Ecto neural progenitor cell (in vitro differentiated cells): Measurements from ENCODE around the gene MTREX.
"Not testable (repeated sequence)": the region's sequence is repeated elsewhere in the genome, so short reads cannot be mapped to it uniquely, and the experiment has no call there.

Experiments used
- DNase-seq: peaks from one replicate; pipeline ENCODE4 v3.0.0-alpha.2; 2018; ENCODE audit warnings: low spot score

The MTREX gene

DNA sequence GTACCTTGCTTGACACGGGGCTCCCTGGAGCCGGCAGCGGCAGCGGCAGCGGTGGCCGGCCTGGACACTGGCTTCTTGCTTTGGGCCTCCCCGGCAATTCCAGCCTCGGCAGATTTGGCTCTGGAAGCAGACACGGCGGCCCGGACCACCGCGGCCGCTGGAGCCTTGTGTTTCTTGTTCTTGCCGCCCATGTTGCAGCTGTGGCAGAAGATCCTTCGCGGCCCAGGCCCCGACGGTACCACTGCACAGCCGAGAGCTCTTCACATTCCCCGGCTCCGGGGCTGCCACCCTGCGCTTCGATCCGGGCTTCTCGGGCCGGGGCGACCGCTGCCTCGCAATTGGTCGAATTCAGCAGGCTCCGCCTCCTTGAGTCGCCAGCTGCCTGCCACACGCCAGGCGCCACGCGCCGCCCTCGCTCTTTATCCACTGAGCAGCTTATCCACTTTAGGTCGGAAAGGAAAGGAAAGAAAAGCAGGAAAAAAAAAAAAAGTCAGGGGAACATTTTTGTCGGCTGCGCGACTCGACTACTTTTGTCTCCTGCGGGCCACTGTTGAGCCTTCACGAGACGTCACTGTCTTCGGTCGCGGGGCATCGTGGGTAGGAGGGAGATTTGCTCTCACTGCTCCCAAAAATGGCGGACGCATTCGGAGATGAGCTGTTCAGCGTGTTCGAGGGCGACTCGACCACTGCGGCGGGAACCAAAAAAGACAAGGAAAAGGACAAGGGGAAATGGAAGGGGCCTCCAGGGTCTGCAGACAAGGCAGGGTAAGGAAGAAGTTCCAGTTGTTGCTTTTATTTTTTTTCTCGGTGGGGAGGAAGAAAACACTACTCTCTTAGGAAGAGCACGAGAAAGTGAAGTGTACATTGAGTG lies at the start of gene MTREX, which contains the start of gene DHX29:
Gene MTREX, plus strand, starts transcription at position 607 of the 871 bp plus-strand sequence. Its CDS starts 25 bp downstream, at position 632.
Gene DHX29, minus strand, starts transcription at position 312 of the 871 bp plus-strand sequence. Its CDS starts 121 bp downstream, at position 191.
- DNase-seq, result peak; percentile 96

DNA sequence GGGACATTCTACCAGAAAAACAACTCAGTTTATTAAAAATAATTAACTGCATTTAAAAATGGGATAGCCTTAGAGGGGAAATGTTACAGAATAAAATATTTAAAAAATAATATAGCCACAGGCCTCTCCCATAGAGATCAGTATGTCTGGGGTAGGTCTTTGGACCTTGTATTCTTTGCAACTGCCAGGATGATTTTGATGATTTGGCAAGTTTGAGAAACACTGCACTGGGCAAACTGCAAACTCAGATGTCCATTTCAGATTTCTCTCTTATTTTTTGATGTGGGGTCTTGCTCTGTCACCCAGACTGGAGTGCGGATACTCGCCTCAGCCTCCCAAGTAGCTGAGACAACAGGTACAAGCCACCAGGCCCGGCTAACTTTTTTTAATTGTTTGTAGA lies 49.5 kb upstream of the MTREX start:
- DNase-seq, result no peak

DNA sequence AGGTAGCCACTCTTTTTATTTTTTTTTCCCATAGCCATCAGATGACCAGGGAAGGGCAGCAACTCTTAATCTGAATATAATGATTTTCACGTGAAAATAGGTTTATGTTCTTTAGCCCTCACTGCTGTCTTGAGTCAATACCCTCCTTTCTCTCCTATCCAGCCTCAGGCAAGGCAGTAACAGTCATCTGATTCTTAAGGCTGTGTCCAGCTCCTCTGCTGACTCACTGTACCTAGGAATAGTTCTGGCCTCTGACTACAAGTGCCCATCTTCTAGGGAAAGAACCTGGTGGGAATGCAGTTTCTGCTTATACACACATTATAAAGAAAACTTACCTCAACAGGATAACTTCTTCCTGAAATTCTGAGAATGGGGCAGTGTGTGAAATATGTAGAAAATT lies 31.0 kb upstream of the MTREX start:
- no peak for DNase-seq

DNA sequence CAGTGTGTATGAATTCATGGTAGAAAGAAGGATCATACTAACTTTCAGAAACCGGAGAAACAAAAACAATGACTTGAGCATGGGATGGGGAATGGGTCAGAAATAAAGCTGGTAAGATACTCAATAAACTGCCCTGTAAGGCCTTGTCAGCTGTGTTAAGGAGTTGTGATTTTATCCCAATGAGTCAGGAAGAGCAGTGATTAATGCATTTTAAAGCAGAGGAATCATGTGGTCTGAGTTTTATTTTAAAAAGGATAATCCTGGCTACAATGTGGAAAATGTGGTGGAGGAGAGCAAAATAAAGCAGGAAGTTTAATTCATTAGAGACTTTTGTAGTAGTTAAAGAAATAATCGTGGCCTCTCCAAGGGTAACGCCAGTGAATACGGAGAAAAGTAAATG lies 29.0 kb upstream of the MTREX start:
- no peak for DNase-seq

DNA sequence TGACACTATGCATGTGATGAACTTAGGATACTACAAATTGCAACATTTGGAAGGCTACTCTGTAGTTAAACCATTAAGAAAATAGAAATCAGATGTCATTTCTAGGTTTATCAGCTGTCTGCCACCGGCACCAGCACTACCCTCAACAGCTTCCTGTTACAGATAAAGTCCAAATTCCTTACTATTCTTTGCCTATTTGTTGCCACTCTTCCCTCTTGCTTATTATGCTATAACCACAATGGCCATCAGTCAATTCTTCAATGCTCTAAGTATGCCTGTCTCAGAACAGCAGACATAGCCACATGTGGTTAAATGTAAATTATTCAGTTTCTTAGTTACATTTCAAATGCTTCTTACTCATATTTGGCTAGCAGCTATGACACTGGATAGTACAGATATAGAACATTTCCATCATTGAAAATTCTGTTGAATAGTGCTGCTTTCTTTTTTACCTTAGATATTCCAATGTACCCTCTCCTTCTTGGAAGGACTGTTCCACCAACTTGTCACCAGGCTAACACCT lies 21.3 kb upstream of the MTREX start:
- DNase-seq, result no peak

DNA sequence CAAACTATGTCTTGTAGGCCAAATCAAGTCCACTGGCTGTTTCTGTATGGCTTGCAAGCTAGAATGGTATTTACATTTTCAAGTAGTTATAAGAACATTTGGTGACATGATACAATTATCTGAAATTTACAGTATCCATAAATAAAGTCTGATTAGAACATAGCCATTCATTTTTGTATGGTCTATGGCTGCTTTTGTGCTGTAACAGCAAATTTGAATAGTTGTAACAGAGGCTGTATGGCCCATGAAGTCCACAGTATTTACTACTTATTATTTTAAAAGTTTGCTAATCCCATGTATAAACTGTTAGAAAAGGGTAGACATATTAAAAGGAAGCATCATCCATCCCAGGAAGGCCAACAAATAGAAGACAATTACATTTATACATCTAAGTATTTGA lies 18.0 kb upstream of the MTREX start:
- no peak for DNase-seq

DNA sequence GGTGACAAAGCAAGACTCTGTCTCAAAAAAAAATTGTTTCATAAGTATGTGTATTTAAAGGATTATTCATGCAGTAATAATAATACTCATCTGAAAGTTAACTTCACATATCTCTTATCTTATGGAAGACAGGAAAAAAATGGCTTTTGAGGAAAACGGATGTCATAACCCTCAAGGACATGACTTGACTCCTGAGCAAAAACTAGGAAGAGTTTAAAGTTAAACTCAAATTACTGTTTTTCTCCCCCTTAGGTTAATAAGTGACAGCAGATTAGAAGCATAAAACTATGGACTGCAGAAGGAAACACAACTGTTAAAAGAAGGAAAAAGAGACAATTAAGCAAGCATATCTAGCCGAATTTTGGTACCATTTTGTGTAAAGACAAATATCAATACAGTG lies 16.8 kb upstream of the MTREX start:
- DNase-seq, result no peak

DNA sequence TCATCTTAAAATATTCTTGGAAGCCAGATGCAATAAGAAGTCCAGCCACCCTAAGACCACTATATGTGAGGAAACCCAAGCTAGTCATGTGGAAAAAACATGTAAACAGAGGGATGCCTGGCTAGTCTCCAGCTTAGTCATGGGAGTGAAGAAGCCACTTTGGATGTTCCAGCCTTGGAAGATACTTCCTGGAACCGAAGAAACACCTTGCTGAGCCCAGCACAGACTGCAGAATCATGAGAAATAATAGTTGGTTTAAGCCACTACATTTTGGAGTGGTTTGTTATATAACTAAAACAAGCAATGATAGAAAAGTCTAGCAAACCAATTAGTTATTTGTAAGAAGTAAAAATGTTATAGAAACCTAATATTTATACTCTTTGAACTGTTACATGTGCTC lies 12.9 kb upstream of the MTREX start:
- no peak for DNase-seq

DNA sequence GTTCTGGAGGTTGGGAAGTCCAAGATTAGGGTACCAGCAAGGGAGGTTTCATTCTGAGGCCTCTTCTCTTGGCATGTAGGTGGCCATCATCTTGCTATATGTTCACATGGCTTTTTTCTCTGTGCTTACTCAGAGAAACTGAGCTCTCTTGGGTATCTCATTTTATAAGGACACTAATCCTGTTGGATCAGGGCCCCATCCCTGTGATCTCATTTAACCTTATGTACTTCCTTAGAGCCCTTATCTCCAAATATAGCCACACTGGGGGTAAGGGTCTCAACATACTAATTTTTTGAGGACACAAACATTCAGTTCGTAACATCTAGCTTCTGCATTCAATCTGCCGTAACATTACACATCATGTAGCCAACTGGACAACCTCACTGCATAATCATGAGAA lies 6.9 kb upstream of the MTREX start:
- no peak for DNase-seq

DNA sequence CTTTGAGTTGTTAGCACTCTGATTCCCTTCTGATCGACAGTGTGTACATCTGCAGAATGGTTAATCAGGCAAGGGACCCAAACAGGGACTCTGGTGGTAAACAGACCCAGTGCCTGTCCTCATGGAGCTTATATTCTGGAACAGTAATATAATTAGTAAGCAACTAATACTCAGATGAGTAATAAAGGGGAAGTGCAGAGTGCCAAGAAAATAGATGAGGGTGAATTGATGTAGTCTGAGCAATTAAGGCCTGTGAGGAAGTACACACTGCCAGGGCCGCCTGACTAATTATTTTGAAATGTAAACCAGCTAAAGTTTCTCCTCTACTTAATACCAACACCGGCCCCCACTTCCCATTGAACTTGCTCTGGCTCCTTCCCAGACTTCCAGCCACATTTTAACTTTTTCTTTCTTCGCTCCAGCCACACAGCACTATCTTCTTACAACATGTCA lies 4.5 kb upstream of the MTREX start:
- DNase-seq, result no peak

DNA sequence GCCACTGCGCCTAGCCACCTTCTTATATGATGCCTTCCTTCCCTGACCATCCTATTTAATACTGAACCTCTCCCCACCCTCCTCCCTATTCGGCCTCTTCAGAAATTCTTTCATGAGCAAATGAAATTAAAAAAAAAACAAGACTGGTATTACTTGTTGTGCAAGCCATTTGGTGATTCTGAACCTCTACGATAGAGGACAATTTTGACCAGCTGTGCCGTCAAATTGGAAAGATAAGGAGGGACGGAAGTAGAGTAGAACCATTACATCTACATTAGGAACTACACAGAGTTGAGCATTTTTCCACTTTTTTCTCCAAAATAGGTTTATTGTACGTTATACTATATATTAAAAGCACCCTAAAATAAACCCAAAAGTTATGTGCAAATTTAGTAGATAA lies 3.2 kb upstream of the MTREX start:
- DNase-seq, result no peak

DNA sequence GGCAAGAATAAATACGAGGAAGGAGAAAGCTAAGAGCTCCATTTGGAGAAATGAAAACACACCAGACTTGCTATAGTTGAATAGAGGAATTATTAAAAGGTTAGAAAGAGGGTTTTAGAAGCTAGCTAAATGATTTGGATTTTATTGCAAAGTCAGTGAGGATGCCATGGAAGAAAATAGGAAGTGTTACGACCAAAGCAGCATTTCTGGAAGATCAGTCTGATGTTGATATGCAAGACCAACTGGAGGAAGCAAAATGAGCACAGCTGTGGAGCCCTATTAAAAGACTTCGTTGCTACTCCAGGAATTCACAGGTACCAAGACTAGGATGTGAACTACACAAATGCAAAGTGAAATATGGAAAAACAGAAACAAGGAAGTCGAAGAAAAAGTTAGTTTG lies 2.4 kb upstream of the MTREX start:
- no peak for DNase-seq

DNA sequence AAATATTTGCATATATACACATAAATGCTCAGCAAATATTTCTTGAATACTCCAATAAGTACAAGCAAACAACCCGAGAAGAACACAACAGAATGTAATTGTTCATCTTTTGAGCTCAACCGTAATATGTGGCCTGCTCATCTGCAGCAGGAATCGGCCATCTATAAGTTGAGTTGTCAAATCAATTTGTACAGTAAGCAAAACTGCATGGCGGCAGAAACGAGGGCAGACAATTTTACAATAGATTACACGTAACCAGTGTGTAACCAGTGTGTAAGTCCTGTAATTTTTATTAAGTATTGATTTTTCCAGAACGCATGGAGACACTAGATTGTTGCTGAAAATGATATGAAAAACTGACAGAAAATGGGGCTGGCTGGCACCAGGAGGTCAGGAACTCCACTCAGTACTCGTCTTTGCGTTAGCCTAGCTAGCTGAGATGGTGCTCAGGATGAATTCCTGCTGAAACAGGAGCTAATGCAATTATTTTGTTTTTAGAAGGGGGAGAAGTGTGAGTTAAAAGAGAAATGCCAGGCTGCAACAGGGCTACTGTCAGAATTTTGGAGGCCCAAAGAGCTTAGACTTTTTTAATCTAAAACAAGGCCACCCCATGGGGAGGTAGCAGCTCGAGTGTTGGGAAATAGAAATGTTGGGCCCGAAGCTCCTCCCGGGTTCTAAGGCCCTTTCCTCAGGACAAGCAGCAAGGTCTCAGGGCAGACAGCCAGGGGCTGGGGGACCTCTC lies 977 bp upstream of the MTREX start:
- DNase-seq, result no peak

DNA sequence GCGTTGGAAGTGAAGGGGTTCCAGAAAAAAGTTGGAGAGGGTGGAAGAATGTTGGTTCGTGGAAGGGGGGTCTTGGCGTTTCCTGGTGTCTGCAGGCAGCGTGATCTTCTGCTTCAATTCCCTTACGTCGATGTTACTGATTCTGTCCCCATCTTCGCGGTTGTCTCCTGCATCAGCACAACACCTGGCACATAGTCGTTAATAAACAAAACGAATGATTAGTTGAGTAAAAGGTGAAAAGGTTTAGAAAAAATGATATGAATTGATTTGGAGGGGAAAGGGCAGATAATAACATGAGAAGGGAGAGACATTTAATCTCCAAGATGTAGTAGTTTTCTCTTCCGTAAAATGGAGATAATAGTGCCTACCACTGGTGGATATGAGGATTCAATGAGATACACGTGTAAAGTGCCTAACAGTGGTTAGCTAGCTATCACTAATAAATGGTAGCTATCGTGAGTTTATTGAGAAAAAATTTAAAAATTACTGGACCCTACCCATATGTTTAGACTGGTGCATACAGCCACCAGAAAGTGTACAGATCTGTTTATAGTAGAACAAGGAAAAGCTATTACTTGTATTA lies 556 bp downstream of the MTREX start:
- DNase-seq, result no peak

DNA sequence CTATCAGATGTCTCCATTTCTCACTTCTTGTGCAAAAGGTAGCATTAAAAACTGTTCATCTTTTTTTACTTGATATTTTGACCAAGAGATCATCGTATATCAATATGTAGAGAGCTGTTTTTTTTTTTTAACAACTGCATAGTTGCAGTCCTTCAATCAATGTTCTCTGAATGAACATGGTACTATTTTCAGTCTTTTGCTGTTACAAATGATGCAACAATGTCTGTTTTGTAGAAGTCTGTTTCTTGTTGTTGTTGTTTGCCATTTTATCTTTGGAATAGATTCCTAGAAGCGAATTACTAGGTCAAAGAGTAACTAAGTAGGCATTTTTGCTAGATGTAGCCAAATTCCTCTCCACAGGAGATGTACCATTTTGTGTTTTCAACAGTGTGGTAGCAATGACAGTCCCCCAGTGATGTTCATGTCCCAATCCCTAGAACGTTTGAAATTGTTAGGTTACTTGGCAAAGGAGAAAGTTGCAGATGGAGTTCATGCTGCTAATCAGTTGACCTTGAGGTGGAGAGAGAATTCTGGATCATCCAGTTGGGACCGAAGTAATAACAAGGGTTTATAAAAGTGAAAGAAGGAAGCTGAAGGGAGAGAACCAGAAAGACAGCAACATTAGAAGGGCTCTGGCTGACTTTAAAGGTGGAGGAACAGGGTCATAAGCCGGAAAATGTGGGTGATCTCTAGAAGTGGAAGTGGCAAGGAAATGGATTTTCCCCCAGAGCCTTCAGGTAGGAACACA lies 6.3 kb downstream of the MTREX start:
- no peak for DNase-seq

DNA sequence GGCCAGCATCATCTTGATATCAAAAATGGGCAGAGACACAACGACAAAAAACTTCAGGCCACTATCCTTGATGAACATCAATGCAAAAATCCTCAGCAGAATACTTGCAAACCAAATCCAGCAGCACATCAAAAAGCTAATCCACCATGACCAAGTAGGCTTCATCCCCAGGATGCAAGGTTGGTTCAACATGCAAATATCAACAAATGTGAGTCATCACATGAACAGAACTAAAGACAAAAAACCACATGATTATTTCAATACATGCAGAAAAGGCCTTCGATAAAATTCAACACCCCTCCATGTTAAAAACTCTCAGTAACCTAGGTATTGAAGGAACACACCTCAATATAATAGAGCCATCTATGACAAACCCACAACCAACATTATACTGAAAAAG lies 8.5 kb downstream of the MTREX start:
- no peak for DNase-seq

DNA sequence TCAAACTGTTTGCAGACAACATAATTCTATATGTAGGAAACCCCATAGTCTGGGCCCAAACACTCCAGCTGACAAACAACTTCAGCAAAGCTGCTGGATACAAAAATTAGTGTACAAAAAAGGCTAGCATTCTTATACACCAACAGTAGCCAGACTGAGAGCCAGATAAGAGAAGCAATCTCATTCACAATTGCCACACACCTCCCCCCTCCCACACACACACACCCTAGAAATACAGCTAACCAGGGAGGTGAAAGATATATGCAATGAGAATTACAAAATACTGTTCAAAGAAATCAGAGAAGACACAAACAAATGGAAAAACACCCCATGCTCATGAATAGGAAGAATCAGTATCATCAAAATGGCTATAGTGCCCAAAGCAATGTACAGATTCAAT lies 9.0 kb downstream of the MTREX start:
- DNase-seq, result no peak

DNA sequence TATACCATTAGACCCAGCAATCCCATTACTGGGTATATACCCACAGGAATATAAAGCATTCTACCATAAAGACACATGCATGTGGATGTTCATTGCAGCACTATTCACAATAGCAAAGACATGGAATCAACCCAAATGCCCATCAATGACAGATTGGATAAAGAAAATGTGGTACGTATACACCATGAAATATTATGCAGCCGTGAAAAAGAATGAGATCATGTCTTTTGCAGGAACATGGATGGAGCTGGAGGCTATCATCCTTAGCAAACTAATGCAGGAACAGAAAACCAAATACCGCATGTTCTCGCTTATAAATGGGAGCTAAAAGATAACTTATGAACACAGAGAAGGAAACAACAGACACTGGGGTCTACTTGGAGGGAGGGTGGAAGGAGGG lies 10.4 kb downstream of the MTREX start:
- DNase-seq, result not testable (repeated sequence)

DNA sequence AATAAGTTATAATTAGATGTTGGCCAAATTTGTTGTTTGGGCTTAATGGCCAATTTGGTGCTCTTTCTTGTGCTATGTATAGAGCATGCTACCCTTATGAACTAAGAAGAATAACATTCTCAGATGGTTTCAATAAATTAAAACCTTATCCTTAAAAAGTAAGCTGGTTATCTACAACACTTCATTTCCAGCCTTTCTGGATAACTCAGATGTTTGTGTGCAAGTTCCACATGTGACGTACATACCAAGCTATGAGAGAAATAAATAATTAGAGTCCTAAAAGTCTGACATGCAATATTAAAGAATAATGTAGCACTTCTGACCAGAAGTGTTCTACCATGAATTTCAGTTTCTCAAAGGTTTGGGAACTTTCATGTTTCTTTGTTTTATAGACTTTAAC lies 11.7 kb downstream of the MTREX start:
- DNase-seq, result no peak

DNA sequence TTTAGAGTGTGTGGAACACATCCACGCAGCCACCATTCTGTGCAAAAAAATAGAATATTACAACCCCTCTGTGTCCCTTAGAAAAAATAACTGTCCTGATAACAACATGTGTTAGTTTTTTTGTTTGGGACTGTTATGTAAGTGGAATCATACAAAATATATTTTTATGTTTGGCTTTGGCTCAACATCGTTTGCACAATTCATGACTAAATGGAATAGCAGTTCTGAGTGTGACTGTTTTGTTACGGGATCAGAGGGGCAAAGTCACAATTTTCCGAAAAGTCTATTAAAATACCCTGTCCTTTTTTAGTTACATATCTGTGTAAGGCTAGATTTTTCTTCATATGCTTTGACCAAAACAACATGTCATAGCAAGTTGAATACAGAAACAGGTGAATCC lies 12.8 kb downstream of the MTREX start:
- no peak for DNase-seq

DNA sequence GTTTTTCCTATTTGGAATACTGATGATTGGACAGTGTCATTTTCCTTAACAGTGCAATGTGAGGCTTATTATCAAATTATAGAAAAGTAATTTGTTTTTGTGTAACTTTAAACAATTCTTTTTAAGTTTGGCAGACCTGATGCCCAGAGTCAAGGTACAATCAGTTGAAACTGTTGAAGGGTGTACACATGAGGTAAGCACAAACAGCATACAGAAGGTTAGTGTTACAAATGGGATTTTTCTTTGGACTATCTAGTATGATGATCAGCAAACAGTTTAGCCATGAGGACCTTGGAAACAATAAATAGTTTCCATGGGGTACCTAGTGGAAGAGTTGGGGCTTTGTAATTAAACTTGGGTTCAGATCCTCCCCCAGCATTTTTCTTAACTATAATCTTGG lies 16.2 kb downstream of the MTREX start:
- DNase-seq, result no peak
